ENCODE measurements around the gene SPINK1.

- no peak for TF ChIP-seq CTCF (IDR thresholded peaks at IDR 0.05)
- no peak for TF ChIP-seq POLR2AphosphoS5 (IDR thresholded peaks at IDR 0.05)
These were observed 17.8 kb downstream of the SPINK1 start for GRCh38 chr5:147813696-147814095.
